HG03469 (cell line): ENCODE measurements around the gene NME7.

Source experiments
- ATAC-seq: cut with Tn5 transposase; IDR thresholded peaks from one replicate; pipeline ENCODE4 v1.9.1; 2021; ENCODE audit warnings: mild to moderate bottlenecking, moderate library complexity, moderate number of reproducible peaks; ENCODE audit not compliant: unreplicated experiment

The NME7 gene

DNA sequence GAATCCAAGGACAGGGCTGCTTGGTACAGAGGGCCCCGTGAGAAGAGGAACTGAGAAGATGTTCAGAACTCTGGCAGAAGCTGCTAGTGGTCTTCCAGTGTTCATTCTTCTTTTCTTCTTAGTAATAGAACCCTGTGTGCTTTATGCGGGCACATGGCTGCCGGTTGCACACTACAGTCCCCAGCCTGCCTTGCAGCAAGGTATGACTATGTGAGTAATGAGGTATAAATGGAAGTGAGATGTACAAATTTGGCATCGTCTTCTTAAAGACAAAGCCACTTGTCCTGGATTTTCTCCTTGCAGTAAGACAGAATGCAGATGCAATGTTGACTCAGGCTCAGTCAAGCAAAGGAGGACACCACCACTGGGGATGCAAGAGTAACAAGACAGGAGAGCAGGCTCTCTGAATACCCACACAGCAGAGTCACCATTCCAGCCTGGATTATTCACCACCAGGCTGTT lies 276.1 kb downstream of the NME7 start:
- ATAC-seq = peak; percentile 90

DNA sequence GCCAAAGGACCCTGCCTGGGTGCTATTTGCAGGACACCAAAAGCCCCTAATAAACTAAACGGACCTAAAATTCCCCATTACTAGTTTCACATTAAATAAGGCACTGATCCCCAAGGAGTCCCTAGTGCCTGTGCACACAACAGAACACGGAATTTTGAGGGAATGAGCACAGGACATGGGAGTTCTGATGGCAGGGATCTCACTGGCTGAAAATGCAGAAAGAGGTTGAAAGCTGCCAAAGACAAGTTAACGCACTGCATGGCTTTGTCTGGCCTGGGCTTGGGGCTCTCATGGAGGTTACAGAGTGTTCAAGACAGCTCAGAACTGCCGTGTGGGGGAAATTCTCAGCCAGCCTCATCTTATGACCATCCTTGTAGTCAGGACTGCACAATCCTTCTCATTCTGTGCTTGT lies 276.7 kb downstream of the NME7 start:
- peak; percentile 8 for ATAC-seq

DNA sequence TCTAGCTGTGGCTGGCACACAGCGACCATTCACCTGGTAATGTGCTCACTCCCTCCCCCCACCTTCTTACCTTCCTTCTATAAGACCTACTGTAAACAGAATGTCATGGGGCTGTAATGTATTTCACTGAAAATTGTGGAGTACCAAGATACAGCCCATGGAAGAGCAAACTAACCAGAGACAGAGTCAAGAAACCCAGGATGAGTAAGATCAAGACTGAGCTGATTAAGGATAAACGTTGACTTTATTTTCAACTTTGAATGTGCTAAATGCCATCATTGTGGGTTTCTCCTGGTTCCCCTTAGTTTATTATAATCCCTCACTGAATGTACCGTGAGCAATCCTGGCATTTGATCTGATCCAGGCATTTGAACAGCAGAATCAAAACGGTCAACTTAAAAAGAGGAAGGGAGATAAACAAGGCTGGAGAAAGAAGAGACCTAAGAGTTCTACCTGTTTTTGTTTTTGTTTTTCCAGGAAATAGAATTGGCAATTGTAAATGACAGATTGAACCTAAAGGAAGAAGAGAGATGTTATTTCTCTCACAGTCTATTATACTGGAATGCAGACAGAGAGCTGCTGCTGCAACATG lies 277.2 kb downstream of the NME7 start:
- ATAC-seq = no peak

DNA sequence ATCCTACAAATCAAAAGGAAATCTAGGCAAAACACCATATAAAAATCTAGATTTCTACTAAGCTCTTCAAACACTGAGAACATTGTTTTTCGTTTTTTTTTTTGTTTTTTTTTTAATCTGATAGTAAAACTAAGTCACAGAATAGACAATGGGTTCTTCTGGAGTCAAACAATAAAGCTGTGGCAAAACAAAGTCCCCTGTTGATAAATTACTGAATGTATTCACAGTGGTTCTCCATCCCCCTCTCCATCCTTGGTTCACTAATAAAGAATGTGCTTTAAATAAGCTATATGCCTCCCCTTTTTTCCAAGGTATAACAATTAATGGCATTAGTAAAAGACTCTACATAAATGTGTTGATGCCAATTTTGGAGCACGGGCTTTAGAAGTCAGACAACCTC lies 277.8 kb downstream of the NME7 start:
- ATAC-seq = no peak

DNA sequence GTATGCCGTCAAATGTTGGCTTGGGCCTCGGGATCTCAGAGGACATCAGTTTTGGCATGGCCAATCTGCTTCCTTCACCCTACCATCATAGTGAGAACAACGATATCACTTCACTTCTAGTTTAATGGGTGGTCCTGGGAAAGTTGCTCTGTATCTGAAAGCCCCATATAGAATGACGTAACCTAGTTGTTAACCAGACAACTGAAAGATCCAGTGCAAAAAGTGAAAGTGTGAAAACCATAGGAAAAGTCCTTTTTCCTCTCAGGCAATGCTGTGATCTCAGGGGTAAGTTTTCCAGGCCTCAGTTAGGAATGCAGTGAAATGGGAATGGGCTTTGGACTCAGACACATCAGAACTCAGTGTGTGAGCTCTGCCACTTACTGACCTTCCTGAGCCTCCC lies 279.7 kb downstream of the NME7 start:
- ATAC-seq = no peak

GRCh38 chr1:169086603-169087455 lies 280.8 kb downstream of the NME7 start:
- ATAC-seq = no peak

- ATAC-seq = no peak
These were observed 281.7 kb downstream of the NME7 start for GRCh38 chr1:169085911-169086310.
